Left ventricle myocardium inferior (tissue), 1 donor: Measurements from ENCODE around the gene TDP2. TPM values are rescaled to one million over a fixed set of nuclear protein-coding genes. Genes with fewer than 3 reads are reported as not detected.
"Not testable (repeated sequence)": the region's sequence is repeated elsewhere in the genome, so short reads cannot be mapped to it uniquely, and the experiment has no call there.

ENCODE experiments used
- DNase-seq: peaks from one replicate; pipeline ENCODE4 v3.0.0-alpha.2; 2020
- H3K27ac ChIP-seq: fragments of 200-600 bp; replicated peaks from 2 replicates; pipeline ENCODE4 v1.8.0; 2021
- H3K27me3 ChIP-seq: fragments of 200-600 bp; 2 replicates; pipeline ENCODE4 v1.8.0; 2021; ENCODE audit warnings: low read depth
- H3K36me3 ChIP-seq: fragments of 200-600 bp; 2 replicates; pipeline ENCODE4 v1.8.0; 2021
- H3K4me1 ChIP-seq: fragments of 200-600 bp; 2 replicates; pipeline ENCODE4 v1.8.0; 2021
- H3K4me3 ChIP-seq: fragments of 200-600 bp; 2 replicates; pipeline ENCODE4 v1.8.0; 2021; ENCODE audit warnings: mild to moderate bottlenecking, moderate library complexity
- H3K9me3 ChIP-seq: fragments of 200-600 bp; replicated peaks from 2 replicates; pipeline ENCODE4 v1.8.0; 2021
- intact Hi-C: fragments of 100-400 bp; cut with micrococcal nuclease; formaldehyde crosslinking; loops from one replicate; pipeline ENCODE4 v1.11.0; 2022
- total RNA-seq: library from RNA; stranded (reverse); fragmentation: NEBNext Ultra II Directional; extraction: Animal tissue kit (Norgen Biotek cat#: 25700); gene quantifications from one replicate; pipeline ENCODE4 v1.2.1, GENCODE V29; 2021
- TF ChIP-seq, protein P1 (sequence below): fragments of 200-600 bp; IDR thresholded peaks from 2 replicates; pipeline ENCODE4 v1.8.0; 2021; ENCODE audit warnings: antibody characterized with exemption, mild to moderate bottlenecking, borderline replicate concordance
- donor health status: DM: no; HTN: yes; CAD: no; lungs with severe emphysema.

The TDP2 gene
- total RNA-seq, 1 donor from 2014 or later = 22.1 TPM

GRCh38 chr6:24666097-24666640, 530 bp downstream of the TDP2 start:
- H3K9me3 ChIP-seq = peaks cover 8% of the 10 kb centered on the region
- H3K4me3 ChIP-seq = peak overlapping the region; percentile 86
- peaks cover 56% of the 10 kb centered on the region for H3K4me1 ChIP-seq
- no peaks in the 10 kb centered on the region for H3K27me3 ChIP-seq
- peak; percentile 26 for DNase-seq
- intact Hi-C loops = no loop called here
- TF ChIP-seq, protein P1, sequence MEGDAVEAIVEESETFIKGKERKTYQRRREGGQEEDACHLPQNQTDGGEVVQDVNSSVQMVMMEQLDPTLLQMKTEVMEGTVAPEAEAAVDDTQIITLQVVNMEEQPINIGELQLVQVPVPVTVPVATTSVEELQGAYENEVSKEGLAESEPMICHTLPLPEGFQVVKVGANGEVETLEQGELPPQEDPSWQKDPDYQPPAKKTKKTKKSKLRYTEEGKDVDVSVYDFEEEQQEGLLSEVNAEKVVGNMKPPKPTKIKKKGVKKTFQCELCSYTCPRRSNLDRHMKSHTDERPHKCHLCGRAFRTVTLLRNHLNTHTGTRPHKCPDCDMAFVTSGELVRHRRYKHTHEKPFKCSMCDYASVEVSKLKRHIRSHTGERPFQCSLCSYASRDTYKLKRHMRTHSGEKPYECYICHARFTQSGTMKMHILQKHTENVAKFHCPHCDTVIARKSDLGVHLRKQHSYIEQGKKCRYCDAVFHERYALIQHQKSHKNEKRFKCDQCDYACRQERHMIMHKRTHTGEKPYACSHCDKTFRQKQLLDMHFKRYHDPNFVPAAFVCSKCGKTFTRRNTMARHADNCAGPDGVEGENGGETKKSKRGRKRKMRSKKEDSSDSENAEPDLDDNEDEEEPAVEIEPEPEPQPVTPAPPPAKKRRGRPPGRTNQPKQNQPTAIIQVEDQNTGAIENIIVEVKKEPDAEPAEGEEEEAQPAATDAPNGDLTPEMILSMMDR = no peak
- H3K27ac ChIP-seq = peak overlapping the region; percentile 95
- peaks cover 34% of the 10 kb centered on the region for H3K36me3 ChIP-seq

GRCh38 chr6:24664046-24664987, 2.4 kb downstream of the TDP2 start:
- no peak overlapping the region for H3K4me3 ChIP-seq

DNA sequence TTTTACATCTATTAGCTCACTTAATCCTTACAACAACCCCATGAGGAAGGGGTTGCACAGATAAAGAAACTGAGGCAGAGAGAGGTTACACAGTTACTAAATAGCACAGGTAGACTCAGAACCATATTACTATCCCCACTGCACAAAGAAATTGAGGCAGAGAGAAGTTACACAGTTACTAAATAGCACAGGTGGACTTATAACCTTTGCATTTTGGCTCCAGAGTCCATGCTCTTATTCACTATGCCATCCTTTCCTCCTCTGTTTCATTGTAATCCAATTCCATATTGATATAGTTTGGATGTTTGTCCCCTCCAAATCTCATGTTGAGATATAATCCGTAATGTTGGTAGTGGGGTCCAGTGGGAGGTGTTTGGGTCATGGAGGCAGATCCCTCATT, 3.5 kb downstream of the TDP2 start:
- Histone ChIP-seq H3K36me3 (peaks cover 23% of the 10 kb centered on the region), H3K4me3 (no peak overlapping the region), H3K9me3 (no peaks in the 10 kb centered on the region), H3K4me1 (peaks cover 50% of the 10 kb centered on the region), H3K27me3 (no peaks in the 10 kb centered on the region), H3K27ac (no peak overlapping the region)
- TF ChIP-seq, protein P1 = no peak
- no peak for DNase-seq
- intact Hi-C loops = no loop called here

More at GRCh38 chr6:24664046-24664987, 2.4 kb downstream of the TDP2 start:
- Histone ChIP-seq H3K36me3 (peaks cover 23% of the 10 kb centered on the region), H3K4me1 (peaks cover 57% of the 10 kb centered on the region), H3K27ac (no peak overlapping the region), H3K27me3 (no peaks in the 10 kb centered on the region), H3K9me3 (no peaks in the 10 kb centered on the region)
- no peak for DNase-seq
- intact Hi-C loops = no loop called here
- TF ChIP-seq, protein P1 = no peak

GRCh38 chr6:24662236-24662635, 4.5 kb downstream of the TDP2 start:
- H3K9me3 ChIP-seq = no peaks in the 10 kb centered on the region
- peaks cover 23% of the 10 kb centered on the region for H3K36me3 ChIP-seq
- no peaks in the 10 kb centered on the region for H3K27me3 ChIP-seq
- no peak overlapping the region for H3K27ac ChIP-seq
- H3K4me3 ChIP-seq = no peak overlapping the region
- no peak for DNase-seq
- peaks cover 41% of the 10 kb centered on the region for H3K4me1 ChIP-seq
- TF ChIP-seq, protein P1 = no peak
- intact Hi-C loops = no loop called here

DNA sequence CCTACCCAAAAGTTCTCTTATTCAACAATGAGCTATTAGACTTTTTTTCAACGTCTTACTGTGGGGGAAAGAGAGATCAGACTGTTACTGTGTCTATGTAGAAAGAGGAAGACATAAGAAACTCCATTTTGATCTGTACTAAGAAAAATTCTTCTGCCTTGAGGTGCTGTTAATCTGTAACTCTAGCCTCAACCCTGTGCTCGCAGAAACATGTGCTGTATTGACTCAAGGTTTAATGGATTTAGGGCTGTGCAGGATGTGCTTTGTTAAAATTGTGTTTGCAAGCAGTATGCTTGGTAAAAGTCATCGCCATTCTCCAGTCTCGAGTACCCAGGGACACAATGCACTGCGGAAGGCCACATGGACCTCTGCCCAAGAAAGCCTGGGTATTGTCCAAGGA, 4.9 kb downstream of the TDP2 start:
- H3K4me3 ChIP-seq, DNase-seq, intact Hi-C loops, H3K9me3 ChIP-seq, H3K27ac ChIP-seq, H3K27me3 ChIP-seq: not testable (repeated sequence)
- H3K36me3 ChIP-seq = peaks cover 28% of the 10 kb centered on the region
- peaks cover 38% of the 10 kb centered on the region for H3K4me1 ChIP-seq

DNA sequence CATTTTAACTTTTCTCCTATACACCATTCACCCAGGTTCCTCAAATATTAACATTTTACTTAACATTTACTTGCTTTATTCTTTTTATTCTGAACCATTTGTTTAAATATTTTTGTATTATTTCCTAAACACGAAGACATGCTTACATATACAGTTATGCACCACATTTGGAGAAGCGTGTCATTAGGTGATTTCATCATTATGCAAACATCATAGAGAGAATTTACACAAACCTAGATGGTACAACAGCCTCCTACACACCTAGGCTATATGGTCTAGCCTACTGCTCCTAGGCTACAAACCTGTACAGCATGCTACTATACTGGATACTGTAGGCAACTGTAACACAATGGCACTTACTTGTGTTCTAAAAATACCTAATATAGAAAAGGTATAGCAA, 6.6 kb downstream of the TDP2 start:
- intact Hi-C loops = no loop called here
- Histone ChIP-seq H3K27ac (no peak overlapping the region), H3K9me3 (no peaks in the 10 kb centered on the region), H3K36me3 (peaks cover 34% of the 10 kb centered on the region), H3K4me3 (no peak overlapping the region), H3K4me1 (peaks cover 23% of the 10 kb centered on the region), H3K27me3 (no peaks in the 10 kb centered on the region)
- TF ChIP-seq, protein P1 = no peak
- no peak for DNase-seq
